ENCODE data around the gene UNC5C. TPM values are rescaled to one million over a fixed set of nuclear protein-coding genes. Genes with fewer than 3 reads are reported as not detected.

Gene UNC5C
- total and polyA plus RNA-seq, 2 of the 8 experiments (the other 6 are each of a cell fraction or from before 2014, with no cell fraction given) = 0.30 to 1.3 TPM

DNA sequence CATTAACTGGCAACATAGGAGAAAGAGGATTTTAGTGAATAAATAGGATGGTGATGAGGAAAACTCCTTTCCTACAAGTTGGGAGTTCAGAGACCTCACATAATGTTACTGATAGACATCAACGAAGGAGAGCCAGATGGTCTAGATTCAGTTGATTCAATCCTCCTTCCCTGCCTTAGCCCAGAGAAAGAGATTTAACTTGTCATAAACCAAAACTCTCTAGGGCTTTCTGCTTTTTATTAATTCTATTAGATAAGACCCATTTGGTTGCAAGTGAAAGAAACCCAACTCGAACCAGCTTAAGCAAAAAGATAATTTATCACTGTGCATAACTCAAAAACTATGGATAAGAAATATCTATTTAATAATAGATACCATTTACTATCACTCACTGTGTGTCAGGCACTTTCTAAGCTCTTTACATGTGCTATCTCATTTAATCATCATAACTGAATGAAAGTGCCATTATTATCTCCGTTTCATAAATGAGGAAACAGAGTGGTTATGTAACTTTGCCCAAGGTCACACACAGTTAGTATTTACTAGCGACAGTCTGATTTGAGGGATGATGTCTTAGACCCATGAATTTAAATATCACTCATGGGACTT, 4.3 kb upstream of the UNC5C start:
- H2AFZ ChIP-seq (ENCODE audit: low read length) = no peak overlapping the region
- no peaks in the 10 kb centered on the region for H3K79me1 ChIP-seq (ENCODE audit: low read depth, low read length)
- peaks cover 15% of the 10 kb centered on the region for H3K23me2 ChIP-seq (ENCODE audit: low read depth, low read length)
- DNase-seq (ENCODE audit: low read depth in 1 of 2, low spot score in 2 of 2) (no peak), FAIRE-seq (no peak)
- no peaks in the 10 kb centered on the region for H4K20me1 ChIP-seq (replicated peaks in 1 of 2; ENCODE audit: control insufficient read depth in 1 of 2, insufficient read depth in 2 of 2, low read length in 2 of 2)
- H4K5ac ChIP-seq (ENCODE audit: insufficient read length, low read depth, low read length) = no peak overlapping the region
- 94% methylated on average over 4 of the region's 4 CpGs; no CpG with 5 or more reads in 1 of the 2 experiments for WGBS, 2 experiments (ENCODE audit: extremely low coverage in 1 of 2, insufficient coverage in 1 of 2, insufficient read length in 1 of 2, insufficient replicate concordance in 2 of 2, low coverage in 1 of 2, low lambda C conversion rate in 2 of 2, missing lambda C conversion rate in 1 of 2)
- H2BK5ac ChIP-seq (ENCODE audit: low read depth, low read length) = no peak overlapping the region
- no peak overlapping the region for H3K4ac ChIP-seq (replicated peaks; ENCODE audit: insufficient read length, low read depth, low read length)
- no peak overlapping the region for H2BK15ac ChIP-seq (ENCODE audit: low read length)
- H2BK120ac ChIP-seq (replicated peaks; ENCODE audit: low read depth, low read length) = no peak overlapping the region
- no peak overlapping the region for H2BK12ac ChIP-seq (ENCODE audit: low read depth, low read length)
- no peak overlapping the region for H3K18ac ChIP-seq (ENCODE audit: extremely low read depth, low read length)
- H3K56ac ChIP-seq (replicated peaks; ENCODE audit: insufficient read length, low read depth, low read length) = no peak overlapping the region
- POLR2A ChIA-PET (ENCODE audit: partially characterized antibody) = no interaction called here
- no peak overlapping the region for H3K9ac ChIP-seq (replicated peaks in 1 of 4; ENCODE audit: extremely low read depth in 1 of 4, low read depth in 3 of 4, low read length in 3 of 4)
- H3K4me1 ChIP-seq (replicated peaks in 1 of 4; ENCODE audit: control insufficient read depth in 3 of 4, insufficient read depth in 4 of 4, low read length in 3 of 4) = peaks cover 1 to 7% (median 3%) of the 10 kb centered on the region in 4 experiments; a peak in 4 of 7 replicates
- no peak overlapping the region for H4K8ac ChIP-seq (ENCODE audit: extremely low read depth, insufficient read depth, low read length)
- peaks cover 7 to 28% (median 20%) of the 10 kb centered on the region in 4 experiments; a peak in 6 of 7 replicates for H3K27me3 ChIP-seq (replicated peaks in 1 of 4; ENCODE audit: control insufficient read depth in 3 of 4, extremely low read depth in 1 of 4, insufficient read depth in 3 of 4, low read length in 3 of 4)
- no peak overlapping the region for H3K4me3 ChIP-seq (ENCODE audit: extremely low read depth in 1 of 4, insufficient read depth in 2 of 4, low read depth in 3 of 4, low read length in 4 of 4)
- no peak overlapping the region for H2AK5ac ChIP-seq (ENCODE audit: low read depth, low read length)
- no peak overlapping the region for H3K14ac ChIP-seq (ENCODE audit: insufficient read length)
- no peak overlapping the region for H4K91ac ChIP-seq (replicated peaks; ENCODE audit: insufficient read length, low read length)
- no peak overlapping the region for H3K23ac ChIP-seq (ENCODE audit: insufficient read length)
- CTCF ChIA-PET (ENCODE audit: partially characterized antibody) = interaction anchor here (0.6 kb wide), 1 partner anchor 634 kb away, joined by 3 read pairs; no protein-coding TSS in a partner anchor
- H3K36me3 ChIP-seq (ENCODE audit: control insufficient read depth in 2 of 4, insufficient read depth in 4 of 4, low read length in 3 of 4) = no peaks in the 10 kb centered on the region
- no peak overlapping the region for H3K27ac ChIP-seq (ENCODE audit: low read depth, low read length)
- no peak overlapping the region for H2BK20ac ChIP-seq (ENCODE audit: low read length)
- H3K4me2 ChIP-seq (ENCODE audit: insufficient read depth in 1 of 2, low read depth in 2 of 2, low read length in 2 of 2) = no peak overlapping the region
- H3K79me2 ChIP-seq (ENCODE audit: control insufficient read depth in 1 of 2, insufficient read depth in 2 of 2, low read length in 2 of 2) = no peaks in the 10 kb centered on the region
- H3K9me3 ChIP-seq (ENCODE audit: insufficient read depth in 2 of 2, low read depth in 1 of 2, low read length in 1 of 2) = no peaks in the 10 kb centered on the region
- TF ChIP-seq EP300 (IDR thresholded peaks at IDR 0.05; ENCODE audit: borderline replicate concordance in 1 of 2, low read depth in 2 of 2, low read length in 2 of 2) = no peak
- no peak for TF ChIP-seq HDAC6 (IDR thresholded peaks at IDR 0.05; ENCODE audit: low read depth, low read length)
- no peak for TF ChIP-seq KDM5A (IDR thresholded peaks at IDR 0.05; ENCODE audit: low read length)
- TF ChIP-seq, protein P1, sequence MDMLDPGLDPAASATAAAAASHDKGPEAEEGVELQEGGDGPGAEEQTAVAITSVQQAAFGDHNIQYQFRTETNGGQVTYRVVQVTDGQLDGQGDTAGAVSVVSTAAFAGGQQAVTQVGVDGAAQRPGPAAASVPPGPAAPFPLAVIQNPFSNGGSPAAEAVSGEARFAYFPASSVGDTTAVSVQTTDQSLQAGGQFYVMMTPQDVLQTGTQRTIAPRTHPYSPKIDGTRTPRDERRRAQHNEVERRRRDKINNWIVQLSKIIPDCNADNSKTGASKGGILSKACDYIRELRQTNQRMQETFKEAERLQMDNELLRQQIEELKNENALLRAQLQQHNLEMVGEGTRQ (IDR thresholded peaks at IDR 0.05; ENCODE audit: low read length) = no peak
- TF ChIP-seq EZH2 (IDR thresholded peaks at IDR 0.05; ENCODE audit: low read depth, low read length, severe bottlenecking) = no peak
- TF ChIP-seq CHD1 (IDR thresholded peaks at IDR 0.05; ENCODE audit: low read depth, low read length) = no peak
- no peak for TF ChIP-seq NRF1 (IDR thresholded peaks at IDR 0.05; ENCODE audit: low read depth, low read length)
- no peak for TF ChIP-seq YY1 (IDR thresholded peaks at IDR 0.05; ENCODE audit: low read depth, low read length)
- no peak for TF ChIP-seq JUND (IDR thresholded peaks at IDR 0.05; ENCODE audit: low read length)
- no peak for TF ChIP-seq CEBPB (IDR thresholded peaks at IDR 0.05; ENCODE audit: low read depth, low read length)
- TF ChIP-seq, protein P2, sequence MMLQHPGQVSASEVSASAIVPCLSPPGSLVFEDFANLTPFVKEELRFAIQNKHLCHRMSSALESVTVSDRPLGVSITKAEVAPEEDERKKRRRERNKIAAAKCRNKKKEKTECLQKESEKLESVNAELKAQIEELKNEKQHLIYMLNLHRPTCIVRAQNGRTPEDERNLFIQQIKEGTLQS (IDR thresholded peaks at IDR 0.05; ENCODE audit: insufficient read depth, low read depth, low read length) = no peak
- no peak for TF ChIP-seq RFX5 (IDR thresholded peaks at IDR 0.05; ENCODE audit: borderline replicate concordance, low read depth, low read length)
